Renal pelvis (tissue), 4 donors: ENCODE measurements around the gene SIRT3. TPM values are rescaled to one million over a fixed set of nuclear protein-coding genes. Genes with fewer than 3 reads are reported as not detected.
"Not testable (repeated sequence)": the region's sequence is repeated elsewhere in the genome, so short reads cannot be mapped to it uniquely, and the experiment has no call there.

Experiments used
- DNase-seq: peaks from one replicate; pipeline ENCODE4 v3.0.0-alpha.2; 2013
- polyA plus RNA-seq, 3 donors: library from polyadenylated mRNA; unstranded; fragments of 120-200 nt; gene quantifications; one replicate each; pipeline ENCODE4 v1.2.1, GENCODE V29; 2013; ENCODE audit not compliant: insufficient read length in 3 of 3

SIRT3 gene
- polyA plus RNA-seq, 3 donors: 30.6 to 42.3 (median 38.4) TPM

GRCh38 chr11:206002-206384, 30.1 kb downstream of the SIRT3 start:
- DNase-seq: no peak

- no peak for DNase-seq
Measured at GRCh38 chr11:205221-206001, 30.7 kb downstream of the SIRT3 start.

- no peak for DNase-seq
Measured at GRCh38 chr11:204587-205109, 31.5 kb downstream of the SIRT3 start.

GRCh38 chr11:203945-204586, 32.1 kb downstream of the SIRT3 start:
- no peak for DNase-seq

- no peak for DNase-seq
Measured at GRCh38 chr11:203056-203944, 32.8 kb downstream of the SIRT3 start.

- DNase-seq: no peak
Measured at GRCh38 chr11:202490-202889, 33.7 kb downstream of the SIRT3 start.

GRCh38 chr11:201966-202365, 34.2 kb downstream of the SIRT3 start:
- no peak for DNase-seq

GRCh38 chr11:200224-201003, 35.7 kb downstream of the SIRT3 start:
- no peak for DNase-seq

- DNase-seq: no peak
Measured at GRCh38 chr11:199782-200181, 36.4 kb downstream of the SIRT3 start.

GRCh38 chr11:199004-199581, 37.0 kb downstream of the SIRT3 start:
- DNase-seq: no peak

- DNase-seq: no peak
Measured at GRCh38 chr11:198236-198806, 37.8 kb downstream of the SIRT3 start.

GRCh38 chr11:197741-198235, 38.4 kb downstream of the SIRT3 start:
- no peak for DNase-seq

GRCh38 chr11:196786-197731, 39.1 kb downstream of the SIRT3 start:
- DNase-seq: no peak

GRCh38 chr11:193481-193880, 42.7 kb downstream of the SIRT3 start:
- not testable (repeated sequence) for DNase-seq

- DNase-seq: not testable (repeated sequence)
Measured at GRCh38 chr11:192674-193128, 43.4 kb downstream of the SIRT3 start, which contains the start of gene SCGB1C1. SCGB1C1 (plus strand) TSS chr11:193078; CDS start chr11:193100, 22 bp downstream.

- not testable (repeated sequence) for DNase-seq
Measured at GRCh38 chr11:191490-192478, 44.4 kb downstream of the SIRT3 start.

GRCh38 chr11:190546-190945, 45.6 kb downstream of the SIRT3 start:
- DNase-seq: not testable (repeated sequence)

- DNase-seq: not testable (repeated sequence)
Measured at GRCh38 chr11:189843-190311, 46.3 kb downstream of the SIRT3 start.
